Caki2 (cell line): ENCODE measurements around the gene FCGBP. TPM values are rescaled to one million over a fixed set of nuclear protein-coding genes. Genes with fewer than 3 reads are reported as not detected.
"Not testable (repeated sequence)": the region's sequence is repeated elsewhere in the genome, so short reads cannot be mapped to it uniquely, and the experiment has no call there.

ENCODE experiments used
- DNase-seq: peaks from one replicate; pipeline ENCODE4 v3.0.0-alpha.2; 2015; ENCODE audit warnings: low read depth
- in situ Hi-C: cut with HindIII; loops from 2 replicates; pipeline ENCODE4 v1.10.0; 2016; ENCODE audit warnings: low sequenced_read_pairs, low pct_unique_long_range_greater_than_20kb, mixed read lengths
- total RNA-seq: library from RNA; depleted of rRNA; stranded (reverse); fragments of >200 nt; shearing (Covaris generic); gene quantifications from 2 replicates; pipeline ENCODE4 v1.2.3, GENCODE V29; 2014; ENCODE audit warnings: low replicate concordance

FCGBP gene
- total RNA-seq, 1 experiment from 2014 or later, result 0.30 TPM

DNA sequence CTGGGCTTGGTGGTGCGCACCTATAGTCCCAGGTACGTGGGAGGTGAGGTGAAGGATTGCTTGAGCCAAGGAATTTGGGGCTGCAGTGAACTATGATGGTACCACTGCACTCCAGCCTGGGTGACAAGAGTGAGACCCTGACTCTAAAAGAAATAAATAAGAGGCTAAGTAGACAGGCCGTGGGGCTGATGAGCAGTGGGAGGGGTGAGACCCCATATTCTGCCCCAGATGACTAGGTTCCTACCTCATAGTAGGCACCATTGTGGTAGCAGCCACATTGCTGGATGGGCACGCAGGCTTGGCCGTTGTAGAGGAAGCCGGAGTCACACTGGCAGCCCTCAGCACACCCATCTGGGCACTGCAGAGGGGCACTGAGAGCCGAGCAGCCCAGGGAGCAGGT lies 32.8 kb downstream of the FCGBP start:
- DNase-seq, in situ Hi-C loops: not testable (repeated sequence)

DNA sequence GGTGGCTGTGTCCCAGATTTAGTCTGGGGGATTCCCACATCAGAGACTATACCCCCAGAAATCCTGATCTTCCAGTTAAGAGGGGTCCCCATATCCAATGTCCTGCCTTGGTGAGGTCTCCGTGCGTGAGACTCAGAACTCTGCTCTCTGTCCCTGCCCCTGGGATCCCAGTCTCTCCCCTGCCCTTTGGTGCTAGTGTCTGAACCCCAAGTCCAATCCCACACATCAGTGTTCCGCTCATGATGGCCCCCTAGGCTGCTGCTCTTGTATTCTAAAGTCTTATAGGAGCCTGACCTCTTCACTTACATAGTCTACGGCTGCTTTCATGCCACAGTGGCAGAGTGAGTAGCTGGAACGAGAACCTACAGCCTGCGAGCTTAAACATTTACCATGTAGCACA lies 35.6 kb downstream of the FCGBP start:
- in situ Hi-C loops, DNase-seq: not testable (repeated sequence)

DNA sequence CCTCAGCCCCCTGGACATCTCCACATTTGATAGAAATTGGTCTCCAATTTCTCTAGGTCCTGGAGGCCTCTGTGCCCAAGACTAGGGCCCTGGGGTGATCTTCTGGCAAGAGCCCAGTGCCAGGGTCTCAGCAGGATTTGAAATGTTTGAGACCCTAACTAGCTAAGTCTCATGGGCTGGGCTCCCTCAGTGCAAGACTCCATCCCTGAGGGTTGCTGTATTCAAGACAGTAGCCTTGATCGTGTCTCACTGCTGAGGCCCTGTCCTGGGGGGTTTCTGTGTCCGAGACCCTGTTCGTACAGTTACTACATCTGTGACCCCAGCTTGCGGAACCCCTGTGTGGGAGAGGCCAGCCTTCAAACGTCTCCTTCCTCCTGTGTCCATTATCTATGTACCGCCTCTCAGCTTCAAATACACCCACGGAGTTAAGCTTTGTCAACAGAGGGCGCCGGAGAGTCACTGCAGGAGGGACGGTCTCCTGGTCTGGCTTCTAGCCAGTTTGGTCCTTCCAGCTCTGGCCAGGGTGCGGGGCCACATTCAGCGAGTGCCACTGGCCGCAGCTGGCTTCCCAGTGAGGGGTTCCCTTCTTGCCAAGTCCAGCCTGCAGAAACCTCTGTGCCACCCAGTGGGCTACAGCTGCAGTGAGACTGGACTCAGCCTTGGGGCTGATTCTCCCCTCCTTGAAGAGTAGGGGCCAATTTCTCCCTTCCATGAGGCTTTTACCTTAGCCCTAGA lies 36.8 kb downstream of the FCGBP start:
- DNase-seq, result peak; percentile 61
- in situ Hi-C loops, result not testable (repeated sequence)

DNA sequence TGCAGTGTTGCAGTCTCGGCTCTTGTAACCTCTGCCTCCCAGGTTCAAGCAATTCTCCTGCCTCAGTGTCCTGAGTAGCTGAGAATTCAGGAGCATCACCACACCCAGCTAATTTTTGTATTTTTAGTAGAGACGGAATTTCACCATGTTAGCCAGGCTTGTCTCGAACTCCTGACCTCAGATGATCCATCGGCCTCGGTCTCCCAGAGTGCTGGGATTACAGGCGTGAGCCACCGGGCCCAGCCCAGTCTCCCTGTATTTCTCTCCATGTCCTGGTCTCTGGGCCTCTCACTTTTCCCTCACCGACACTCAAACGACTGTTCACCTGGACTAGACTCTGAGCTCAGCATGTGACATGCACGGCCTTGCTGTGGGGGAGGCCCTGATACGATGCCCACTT lies 39.3 kb downstream of the FCGBP start:
- in situ Hi-C loops, DNase-seq: not testable (repeated sequence)

DNA sequence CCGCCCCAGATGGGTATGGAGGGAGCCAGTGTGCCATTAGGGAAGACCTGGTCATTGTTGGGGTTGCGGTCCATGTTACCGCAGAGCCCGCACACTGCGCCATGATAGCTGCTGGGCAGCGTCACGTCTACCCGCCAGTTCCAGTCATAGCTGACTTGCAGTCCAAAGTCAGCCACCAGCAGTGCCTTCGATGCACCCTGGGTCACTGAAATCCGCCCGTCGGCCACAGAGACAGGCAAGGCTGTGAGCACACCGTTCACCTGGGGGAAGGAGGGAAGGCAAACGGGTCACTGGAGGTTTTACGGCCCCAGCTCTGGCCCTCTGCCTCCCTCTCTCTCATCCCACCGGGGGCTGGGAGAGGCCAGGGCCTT lies 40.2 kb downstream of the FCGBP start:
- not testable (repeated sequence) for DNase-seq

DNA sequence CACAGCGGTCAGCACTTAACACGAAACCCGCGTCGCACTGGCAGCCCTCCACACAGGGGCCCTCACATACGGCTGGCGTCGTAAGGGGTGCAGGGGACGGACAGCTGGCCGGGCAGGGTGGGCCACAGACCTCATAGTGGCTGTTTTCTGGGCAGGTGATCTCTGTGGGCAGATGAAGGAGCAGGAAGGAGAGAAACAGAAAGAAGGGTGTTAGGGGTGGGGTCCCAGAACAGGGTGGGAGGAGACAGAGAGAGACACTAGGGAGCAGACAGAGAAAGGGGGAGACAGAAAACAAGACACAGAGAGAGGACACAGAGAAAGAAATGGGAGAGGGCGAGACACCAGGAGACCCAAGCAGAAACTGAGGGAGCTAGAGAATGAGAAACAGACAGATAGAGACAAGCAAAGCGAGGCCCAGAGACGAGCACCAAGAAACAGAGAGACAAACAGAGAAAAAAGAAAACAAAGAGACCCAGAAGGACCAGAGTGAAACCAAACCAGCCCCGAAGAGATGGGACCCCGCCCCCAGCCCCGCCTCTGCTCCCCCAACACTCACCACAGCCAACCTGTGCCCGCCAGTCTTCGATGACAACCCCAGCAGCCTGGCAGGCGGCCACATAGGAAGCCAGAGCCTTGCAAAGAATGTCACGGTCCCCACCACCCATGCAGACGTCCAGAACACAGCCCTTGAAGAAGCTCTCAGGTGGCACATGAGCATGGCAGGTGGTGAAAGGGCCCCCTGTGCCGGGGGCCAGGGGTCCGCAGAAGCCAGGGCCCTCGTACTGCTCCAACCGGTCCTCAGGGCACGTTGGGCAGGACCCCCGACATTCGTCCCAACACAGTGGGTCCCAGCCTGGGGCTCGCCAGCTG lies 40.8 kb downstream of the FCGBP start:
- in situ Hi-C loops, DNase-seq: not testable (repeated sequence)

More for the DNA sequence above, 40.2 kb downstream of the FCGBP start:
- in situ Hi-C loops, result not testable (repeated sequence)

DNA sequence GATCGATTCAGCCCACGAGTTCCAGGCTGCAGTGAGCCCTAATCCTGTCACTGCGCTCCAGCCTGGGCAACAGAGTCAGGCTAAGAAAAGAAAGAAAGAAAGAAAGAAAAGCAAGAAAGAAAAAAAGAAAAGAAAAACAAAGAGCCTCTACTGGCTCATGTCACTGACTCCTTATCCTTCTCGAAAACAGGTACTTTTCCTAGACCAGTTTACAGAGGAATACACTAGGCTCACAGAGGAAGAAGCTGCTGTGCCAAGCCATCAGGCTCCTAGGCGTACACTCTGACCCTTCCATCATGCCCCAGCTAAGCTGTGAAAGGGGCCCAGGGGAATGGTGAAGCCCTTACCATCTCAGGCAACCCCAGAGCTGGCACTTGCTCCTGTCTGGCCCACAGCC lies 41.9 kb downstream of the FCGBP start:
- in situ Hi-C loops, DNase-seq: not testable (repeated sequence)

DNA sequence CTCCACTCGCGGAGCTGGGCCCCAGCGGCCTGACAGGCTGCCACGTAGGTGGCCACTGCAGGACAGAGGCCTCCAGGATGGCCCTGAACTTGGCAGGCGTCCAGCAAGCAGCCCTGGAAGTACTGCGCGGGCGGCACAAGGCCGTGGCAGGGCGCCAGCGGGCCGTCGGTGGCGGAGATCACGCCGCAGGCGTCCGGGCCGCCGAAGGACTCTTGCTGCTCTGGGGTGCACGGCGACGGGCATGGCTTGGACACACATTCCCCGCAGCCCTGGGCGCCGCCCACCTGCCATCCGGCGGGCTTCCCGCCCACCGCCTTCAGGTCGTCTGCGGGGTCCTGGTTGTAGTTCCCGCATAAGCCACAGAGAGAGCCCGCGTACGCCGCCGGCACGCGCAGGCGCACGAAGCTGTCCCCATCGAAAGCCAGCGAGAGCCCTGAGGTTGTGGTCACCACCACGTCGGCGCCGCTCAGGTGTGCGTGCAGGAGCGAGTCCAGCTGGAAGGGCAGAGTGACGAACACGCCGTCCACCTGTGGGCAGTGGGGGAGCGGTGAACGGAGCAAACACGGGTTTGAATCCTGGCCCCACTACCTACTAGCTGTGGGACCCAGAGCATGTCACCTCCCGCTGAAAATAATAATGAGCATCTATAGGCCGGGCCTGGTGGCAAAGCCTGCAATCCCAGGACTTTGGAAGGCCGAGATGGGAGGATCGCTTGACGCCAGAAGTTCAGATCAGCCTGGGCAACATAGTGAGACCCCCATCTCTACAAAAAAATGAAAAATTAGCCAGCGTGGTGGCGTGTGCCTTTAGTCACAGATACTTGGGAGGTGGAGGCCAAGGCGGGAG lies 42.6 kb downstream of the FCGBP start:
- in situ Hi-C loops, DNase-seq: not testable (repeated sequence)

DNA sequence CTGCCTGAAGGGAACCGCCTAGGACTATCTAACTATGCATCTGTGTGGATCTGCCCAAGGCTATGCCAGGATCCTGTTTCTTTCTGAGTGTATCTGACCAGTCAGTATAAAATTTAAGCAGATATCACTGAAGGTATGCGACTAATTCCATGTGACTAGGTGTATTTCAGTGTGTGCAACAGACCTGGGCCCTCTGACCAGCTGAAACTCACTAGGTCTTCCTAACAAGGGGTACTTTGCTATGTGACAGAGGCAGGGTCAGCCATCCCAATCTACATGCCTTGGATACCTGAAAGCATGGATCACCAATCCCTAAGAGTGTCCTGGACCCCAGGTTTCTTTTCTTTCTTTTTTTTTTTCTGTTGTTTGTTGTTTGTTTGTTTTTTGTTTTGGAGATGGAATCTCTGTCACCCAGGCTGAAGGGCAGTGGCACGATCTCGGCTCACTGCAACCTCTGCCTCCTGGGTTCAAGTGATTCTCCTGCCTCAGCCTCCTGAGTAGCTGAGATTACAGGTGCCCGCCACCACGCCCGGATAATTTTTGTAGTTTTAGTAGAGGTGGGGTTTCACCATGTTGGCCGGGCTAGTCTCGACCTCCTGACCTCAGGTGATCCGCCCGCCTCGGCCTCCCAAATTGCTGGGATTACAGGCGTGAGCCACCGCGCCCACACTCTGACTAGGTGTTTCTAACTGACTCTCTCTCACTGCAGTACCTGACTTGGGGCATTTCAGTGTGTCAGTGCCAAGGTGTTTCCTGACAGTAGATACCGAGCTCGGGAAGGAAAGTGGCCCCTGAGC lies 43.5 kb downstream of the FCGBP start:
- no peak for DNase-seq
- in situ Hi-C loops, result no loop called here

DNA sequence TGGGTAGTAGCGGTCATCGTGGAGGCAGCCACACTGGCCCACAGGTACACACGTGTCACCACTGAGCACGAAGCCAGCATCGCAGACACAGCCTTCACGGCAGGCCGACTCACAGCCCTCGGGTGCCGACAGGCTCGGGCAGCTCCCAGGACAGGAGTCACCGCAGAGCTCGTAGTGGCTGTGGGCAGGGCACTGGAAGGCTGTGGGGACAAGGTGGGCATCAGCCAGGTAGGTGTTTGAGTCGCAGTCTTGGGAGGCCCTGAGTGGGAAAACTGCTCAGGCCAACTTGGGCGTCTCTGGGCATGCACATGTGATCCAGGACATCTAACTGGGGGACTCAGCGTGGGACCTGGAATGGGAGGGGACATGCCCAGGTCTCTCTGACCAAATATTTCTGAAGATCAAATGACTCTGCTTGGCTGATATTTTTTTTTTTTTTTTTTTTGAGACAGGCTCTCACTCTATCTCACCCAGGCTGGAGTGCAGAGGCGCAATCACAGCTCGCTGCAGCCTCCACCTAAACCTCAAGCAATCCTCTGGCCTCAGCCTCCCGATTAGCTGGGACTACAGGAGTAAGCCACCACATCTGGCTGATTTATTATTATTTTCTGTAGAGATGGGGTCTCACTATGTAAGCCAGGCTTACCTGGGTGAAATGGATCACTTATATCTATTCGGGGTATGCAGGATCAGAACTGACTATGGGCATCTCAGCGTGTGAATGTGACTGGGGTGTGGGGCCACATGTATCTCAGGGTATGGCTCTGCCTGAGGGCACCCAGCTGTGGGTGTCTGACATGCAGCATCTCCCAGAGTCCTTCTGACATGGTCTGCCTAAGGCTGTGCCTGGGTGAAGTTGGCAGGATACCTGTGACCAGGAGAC lies 44.3 kb downstream of the FCGBP start:
- DNase-seq, in situ Hi-C loops: not testable (repeated sequence)

DNA sequence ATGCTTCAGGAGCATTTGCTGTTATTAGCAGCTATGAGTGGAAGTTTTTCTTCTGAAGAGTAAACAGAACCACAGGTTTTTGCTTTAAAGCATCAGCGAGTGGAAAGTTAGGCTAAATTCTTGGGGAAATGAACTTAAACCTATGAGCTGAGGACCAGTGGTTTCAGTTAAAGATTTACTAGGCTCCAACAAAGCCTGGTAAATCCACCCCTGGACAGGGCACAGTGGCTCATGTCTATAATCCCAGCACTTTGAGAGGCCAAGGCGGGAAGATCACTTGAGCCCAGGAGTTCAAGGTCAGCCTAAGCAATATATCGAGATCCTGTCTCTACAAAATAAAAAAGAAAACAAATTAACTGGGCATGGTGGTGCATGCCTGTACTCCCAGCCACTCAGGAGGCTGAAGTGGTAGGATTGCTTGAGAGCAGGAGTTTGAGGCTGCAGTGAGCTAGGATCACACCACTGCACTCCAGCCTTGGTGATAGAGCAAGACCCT lies 46.9 kb downstream of the FCGBP start:
- in situ Hi-C loops, DNase-seq: not testable (repeated sequence)

DNA sequence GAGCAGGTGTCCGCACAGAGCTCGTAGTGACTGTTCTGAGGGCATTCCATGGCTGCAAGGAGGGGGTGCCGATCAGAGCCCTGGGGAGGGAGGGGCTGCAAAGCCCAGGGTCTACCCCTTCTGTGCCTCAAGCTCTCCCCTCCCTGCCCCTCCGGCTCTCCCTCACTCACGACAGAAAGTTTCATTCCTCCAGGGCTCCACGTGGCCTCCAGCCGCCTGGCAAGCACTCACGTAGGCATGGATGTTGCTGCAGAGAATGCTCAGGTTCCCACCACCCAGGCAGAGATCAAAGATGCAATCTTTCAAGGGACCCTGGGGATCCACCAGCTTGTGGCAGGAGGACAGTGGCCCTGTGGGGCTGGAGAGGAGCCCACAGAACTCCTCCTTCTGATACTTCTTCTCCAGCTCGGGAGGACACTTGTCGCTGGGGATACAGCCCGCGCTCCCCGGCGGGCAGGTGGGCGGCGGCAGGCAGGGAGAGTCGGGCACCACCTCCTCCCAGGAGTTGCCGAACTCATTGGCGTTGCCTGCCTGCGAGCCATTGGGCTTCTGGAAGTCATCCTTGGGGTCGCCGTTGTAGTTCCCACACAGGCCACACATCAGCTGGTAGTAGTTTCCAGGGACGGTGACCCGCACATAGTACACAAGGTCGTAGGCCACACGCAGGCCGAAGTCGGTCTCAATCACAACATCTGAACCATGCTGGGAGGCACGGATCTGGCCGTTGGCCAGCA lies 48.4 kb downstream of the FCGBP start:
- in situ Hi-C loops, DNase-seq: not testable (repeated sequence)

DNA sequence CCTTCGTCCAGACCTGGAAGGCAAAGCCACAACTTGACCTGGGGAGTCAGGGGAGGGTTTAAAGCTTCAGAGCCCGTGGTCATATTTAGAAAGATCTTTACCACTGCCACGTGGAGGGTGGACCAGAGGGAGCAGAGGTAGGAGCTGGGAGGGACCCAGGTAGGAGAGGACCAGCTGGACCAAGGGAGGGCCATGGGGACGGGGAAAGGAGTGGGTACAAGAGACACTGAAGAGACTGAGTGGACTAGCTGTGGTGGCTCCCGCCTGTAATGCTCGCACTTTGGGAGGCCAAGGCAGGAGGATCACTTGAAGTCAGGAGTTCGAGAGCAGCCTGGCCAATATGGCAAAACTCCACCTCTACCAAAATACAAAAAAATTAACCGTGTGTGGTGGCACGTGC lies 49.7 kb downstream of the FCGBP start:
- in situ Hi-C loops, result not testable (repeated sequence)

More for the DNA sequence above, 49.7 kb downstream of the FCGBP start:
- DNase-seq, result not testable (repeated sequence)
